H1 (cell line): ENCODE measurements around the gene ULK3. TPM values are rescaled to one million over a fixed set of nuclear protein-coding genes. Genes with fewer than 3 reads are reported as not detected.

Experiments
- CTCF ChIA-PET: fragments of 300-600 bp; sonication (Branson Sonifier 250); formaldehyde crosslinking; loops from one replicate; lab custom pipeline; 2021; ENCODE audit not compliant: partially characterized antibody; lab: Charles Lee
- POLR2A ChIA-PET: fragments of 300-600 bp; sonication (Branson Sonifier 250); formaldehyde crosslinking; loops from one replicate; lab custom pipeline; 2021; ENCODE audit warnings: inconsistent platforms; ENCODE audit not compliant: partially characterized antibody; lab: Charles Lee
- DNase-seq, 2 experiments: peaks; one replicate each; pipeline versions ENCODE4 v3.0.0 to v3.0.0-alpha.2; 2010 to 2022; ENCODE audit warnings: low spot score in 2 of 2, low read depth in 1 of 2, mixed read lengths in 1 of 2
- FAIRE-seq: peaks from 2 replicates; lab custom pipeline; 2011; peaks lifted over from hg19 to GRCh38; lab: Jason Lieb, UNC
- H2AFZ ChIP-seq: 2 replicates; pipeline ENCODE4 v1.8.1; 2012; ENCODE audit warnings: low read length, inconsistent platforms
- H2AK5ac ChIP-seq: 2 replicates; pipeline ENCODE4 v1.6.1; 2013; ENCODE audit warnings: low read depth, low read length
- H2BK120ac ChIP-seq: replicated peaks from 2 replicates; pipeline ENCODE3; 2013; ENCODE audit warnings: low read depth, low read length, inconsistent platforms
- H2BK12ac ChIP-seq: 2 replicates; pipeline ENCODE4 v1.6.1; 2013; ENCODE audit warnings: low read depth, low read length
- H2BK15ac ChIP-seq: 2 replicates; pipeline ENCODE4 v1.6.1; 2013; ENCODE audit warnings: low read length
- H2BK20ac ChIP-seq: 2 replicates; pipeline ENCODE4 v1.6.1; 2013; ENCODE audit warnings: low read length
- H2BK5ac ChIP-seq: 2 replicates; pipeline ENCODE4 v1.6.1; 2013; ENCODE audit warnings: low read depth, low read length
- H3K14ac ChIP-seq: 2 replicates; pipeline ENCODE4 v1.6.1; 2013; ENCODE audit warnings: inconsistent platforms; ENCODE audit not compliant: insufficient read length
- H3K18ac ChIP-seq: 2 replicates; pipeline ENCODE4 v1.6.1; 2013; ENCODE audit warnings: low read length; ENCODE audit errors: extremely low read depth
- H3K23ac ChIP-seq: 2 replicates; pipeline ENCODE4 v1.6.1; 2013; ENCODE audit warnings: inconsistent platforms; ENCODE audit not compliant: insufficient read length
- H3K23me2 ChIP-seq: 2 replicates; pipeline ENCODE4 v1.6.1; 2013; ENCODE audit warnings: low read depth, low read length
- H3K27ac ChIP-seq: 2 replicates; pipeline ENCODE4 v1.6.1; 2011; ENCODE audit warnings: low read depth, low read length, inconsistent platforms
- H3K27me3 ChIP-seq, 4 experiments: replicated peaks in 1 of 4; 1 replicate in 1 of 4; 2 replicates in 3 of 4; pipeline versions ENCODE4 v1.6.1 to v1.8.1; 2011 to 2013; ENCODE audit warnings: low read length in 3 of 4, mild to moderate bottlenecking in 3 of 4, inconsistent platforms in 2 of 4, mixed read lengths in 2 of 4, moderate library complexity in 1 of 4; ENCODE audit not compliant: control insufficient read depth in 3 of 4, insufficient read depth in 3 of 4; ENCODE audit errors: extremely low read depth in 1 of 4
- H3K36me3 ChIP-seq, 4 experiments: 2 replicates each; pipeline versions ENCODE4 v1.6.1 to v1.8.1; 2011 to 2013; ENCODE audit warnings: mild to moderate bottlenecking in 4 of 4, low read length in 3 of 4, moderate library complexity in 2 of 4, control low read depth in 1 of 4, inconsistent platforms in 1 of 4; ENCODE audit not compliant: insufficient read depth in 4 of 4, control insufficient read depth in 2 of 4
- H3K4ac ChIP-seq: replicated peaks from 2 replicates; pipeline ENCODE3; 2013; ENCODE audit warnings: low read length, low read depth, mixed read lengths, inconsistent platforms; ENCODE audit not compliant: insufficient read length
- H3K4me1 ChIP-seq, 4 experiments: replicated peaks in 1 of 4; 1 replicate in 1 of 4; 2 replicates in 3 of 4; pipeline versions ENCODE4 v1.6.1 to v1.8.1; 2011 to 2013; ENCODE audit warnings: low read length in 3 of 4, inconsistent platforms in 2 of 4, mixed read lengths in 1 of 4; ENCODE audit not compliant: insufficient read depth in 4 of 4, control insufficient read depth in 3 of 4
- H3K4me2 ChIP-seq, 2 experiments: 2 replicates each; pipeline versions ENCODE4 v1.6.1 to v1.8.1; 2011 to 2013; ENCODE audit warnings: low read depth in 2 of 2, low read length in 2 of 2, control low read depth in 1 of 2, inconsistent platforms in 1 of 2, mild to moderate bottlenecking in 1 of 2; ENCODE audit not compliant: insufficient read depth in 1 of 2
- H3K4me3 ChIP-seq, 4 experiments: fragments of 200-600, 300-600 bp in 1 of 4; sonication (generic), shearing (Covaris generic), sonication (Bioruptor Twin) in 1 of 4; 2 replicates each; pipeline versions ENCODE4 v1.5.1 to v1.8.1; 2011 to 2016; ENCODE audit warnings: low read length in 4 of 4, low read depth in 3 of 4, control low read depth in 2 of 4, inconsistent platforms in 2 of 4, mild to moderate bottlenecking in 2 of 4, mixed read lengths in 1 of 4, moderate library complexity in 1 of 4; ENCODE audit not compliant: insufficient read depth in 2 of 4; ENCODE audit errors: extremely low read depth in 1 of 4
- H3K56ac ChIP-seq: replicated peaks from 2 replicates; pipeline ENCODE3; 2013; ENCODE audit warnings: low read depth, mild to moderate bottlenecking, mixed read lengths, low read length, inconsistent platforms; ENCODE audit not compliant: insufficient read length
- H3K79me1 ChIP-seq: 2 replicates; pipeline ENCODE4 v1.6.1; 2013; ENCODE audit warnings: low read depth, low read length, control low read depth
- H3K79me2 ChIP-seq, 2 experiments: 2 replicates each; pipeline versions ENCODE4 v1.6.1 to v1.8.1; 2012 to 2013; ENCODE audit warnings: low read length in 2 of 2, mild to moderate bottlenecking in 2 of 2, inconsistent platforms in 1 of 2; ENCODE audit not compliant: insufficient read depth in 2 of 2, control insufficient read depth in 1 of 2
- H3K9ac ChIP-seq, 4 experiments: replicated peaks in 1 of 4; 1 replicate in 1 of 4; 2 replicates in 3 of 4; pipeline versions ENCODE4 v1.6.1 to v1.8.1; 2011 to 2013; ENCODE audit warnings: low read depth in 3 of 4, low read length in 3 of 4, control low read depth in 2 of 4, mild to moderate bottlenecking in 2 of 4, moderate library complexity in 2 of 4, inconsistent platforms in 1 of 4; ENCODE audit errors: extremely low read depth in 1 of 4
- H3K9me3 ChIP-seq, 2 experiments: 2 replicates each; pipeline versions ENCODE4 v1.6.1 to v1.8.1; 2012 to 2013; ENCODE audit warnings: mild to moderate bottlenecking in 2 of 2, moderate library complexity in 2 of 2, control low read depth in 1 of 2, inconsistent platforms in 1 of 2, low read depth in 1 of 2, low read length in 1 of 2, mixed read lengths in 1 of 2; ENCODE audit not compliant: insufficient read depth in 2 of 2
- H4K20me1 ChIP-seq, 2 experiments: replicated peaks in 1 of 2; 2 replicates each; pipeline versions ENCODE3 to v1.8.1; 2011 to 2013; ENCODE audit warnings: inconsistent platforms in 2 of 2, low read length in 2 of 2, mild to moderate bottlenecking in 1 of 2; ENCODE audit not compliant: insufficient read depth in 2 of 2, control insufficient read depth in 1 of 2
- H4K5ac ChIP-seq: 2 replicates; pipeline ENCODE4 v1.6.1; 2013; ENCODE audit warnings: low read length, low read depth, mixed read lengths, inconsistent platforms; ENCODE audit not compliant: insufficient read length
- H4K8ac ChIP-seq: 2 replicates; pipeline ENCODE4 v1.8.0; 2013; ENCODE audit warnings: mild to moderate bottlenecking, moderate library complexity, low read length, inconsistent platforms; ENCODE audit not compliant: insufficient read depth; ENCODE audit errors: extremely low read depth
- H4K91ac ChIP-seq: replicated peaks from 2 replicates; pipeline ENCODE3; 2013; ENCODE audit warnings: low read length, mixed read lengths, inconsistent platforms; ENCODE audit not compliant: insufficient read length
- ASH2L ChIP-seq: fragments of 200-600, 300-600 bp; sonication (generic); IDR thresholded peaks from one replicate; pipeline ENCODE4 v1.7.1; 2017; ENCODE audit warnings: low read length
- EP300 ChIP-seq, 2 experiments: IDR thresholded peaks; 1 replicate in 1 of 2; 2 replicates in 1 of 2; pipeline ENCODE4 v1.6.1; 2011 to 2012; ENCODE audit warnings: low read depth in 2 of 2, low read length in 2 of 2, mild to moderate bottlenecking in 2 of 2, borderline replicate concordance in 1 of 2, inconsistent platforms in 1 of 2, moderate library complexity in 1 of 2
- GABPA ChIP-seq: IDR thresholded peaks from 2 replicates; pipeline ENCODE4 v1.6.1; 2011; ENCODE audit warnings: mild to moderate bottlenecking, low read length, moderate library complexity, borderline replicate concordance; ENCODE audit not compliant: insufficient read depth
- JUN ChIP-seq: IDR thresholded peaks from 2 replicates; pipeline ENCODE4 v1.6.1; 2011; ENCODE audit warnings: low read depth, mild to moderate bottlenecking, improper control_type of control experiment, low read length
- MAFK ChIP-seq: IDR thresholded peaks from 2 replicates; pipeline ENCODE4 v1.6.1; 2012; ENCODE audit warnings: low read depth, mild to moderate bottlenecking, improper control_type of control experiment, low read length
- RFX5 ChIP-seq: IDR thresholded peaks from 2 replicates; pipeline ENCODE4 v1.6.1; 2011; ENCODE audit warnings: low read depth, low read length, improper control_type of control experiment, borderline replicate concordance
- RNF2 ChIP-seq: fragments of 200-900, 300-1000 bp; sonication (generic); IDR thresholded peaks from 2 replicates; pipeline ENCODE4 v1.7.1; 2016; ENCODE audit warnings: borderline replicate concordance, low read depth, mild to moderate bottlenecking, antibody characterized with exemption, low read length; ENCODE audit not compliant: poor library complexity, severe bottlenecking; ENCODE audit errors: missing control alignments
- SIN3A ChIP-seq, 2 experiments: IDR thresholded peaks in 1 of 2; conservative IDR thresholded peaks in 1 of 2; 2 replicates each; pipeline ENCODE4 v1.6.1; 2011 to 2012; ENCODE audit warnings: low read length in 2 of 2, improper control_type of control experiment in 1 of 2, low read depth in 1 of 2, mild to moderate bottlenecking in 1 of 2
- SP1 ChIP-seq: IDR thresholded peaks from 2 replicates; pipeline ENCODE4 v1.6.1; 2011; ENCODE audit warnings: low read depth, low read length
- SP4 ChIP-seq: IDR thresholded peaks from 2 replicates; pipeline ENCODE4 v1.6.1; 2012; ENCODE audit warnings: low read length, inconsistent platforms
- SUZ12 ChIP-seq: fragments of 200-600 bp; sonication (generic); IDR thresholded peaks from 2 replicates; pipeline ENCODE4 v1.6.1; 2012; ENCODE audit warnings: mild to moderate bottlenecking, inconsistent platforms, low read length, moderate library complexity, mixed read lengths
- WGBS, 2 experiments: shearing (Covaris generic) in 1 of 2; methylation state at CpG; one replicate each; pipeline versions ENCODE4 v1.1.6 to v1.1.7; 2013 to 2015; ENCODE audit warnings: low lambda C conversion rate in 2 of 2, mixed read lengths in 2 of 2, inconsistent platforms in 1 of 2, low coverage in 1 of 2, missing lambda C conversion rate in 1 of 2; ENCODE audit not compliant: insufficient replicate concordance in 2 of 2, insufficient coverage in 1 of 2, insufficient read length in 1 of 2; ENCODE audit errors: extremely low coverage in 1 of 2, missing lambda C conversion rate in 1 of 2; 5-methylcytosine and 5-hydroxymethylcytosine counted together
- polyA plus RNA-seq, 7 experiments: library from polyadenylated mRNA; depleted of rRNA in 3 of 7; stranded (reverse) in 5 of 7; unstranded in 2 of 7; fragments of >200 nt in 5 of 7; fragments of 200-250 nt in 2 of 7; gene quantifications; 1 replicate in 5 of 7; 2 replicates in 1 of 7; 4 replicates in 1 of 7; pipeline versions ENCODE4 v1.2.1 to v1.2.3, GENCODE V29; 2011 to 2013; ENCODE audit warnings: missing spikeins in 2 of 7, mixed read lengths in 2 of 7
- total RNA-seq: library from RNA; stranded (reverse); fragmentation: NEBNext Ultra II Directional; extraction: Animal tissue kit (Norgen Biotek cat#: 25700); gene quantifications from 2 replicates; pipeline ENCODE4 v1.2.1, GENCODE V29; 2021

Gene ULK3
- total and polyA plus RNA-seq, 2 of the 8 experiments (the other 6 are each of a cell fraction or from before 2014, with no cell fraction given), result 27.1 to 34.4 TPM

DNA sequence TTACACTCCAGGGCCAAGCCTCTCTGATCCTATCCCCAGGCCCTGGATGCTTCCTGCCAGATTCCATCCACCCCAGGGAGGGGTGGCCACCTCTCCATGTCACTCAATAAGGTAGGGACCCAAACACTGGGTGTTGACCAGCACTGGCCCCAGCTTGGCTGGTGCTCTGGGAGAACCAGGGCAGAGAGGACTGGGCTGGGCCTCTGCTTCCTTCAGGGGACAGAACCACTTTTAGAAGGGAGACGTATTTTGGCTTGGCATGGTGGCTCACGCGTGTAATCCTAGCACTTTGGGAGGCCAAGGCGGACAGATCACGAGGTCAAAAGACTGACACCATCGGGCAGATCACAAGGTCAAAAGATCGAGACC lies 21.2 kb downstream of the ULK3 start:
- H3K9me3 ChIP-seq, result no peaks in the 10 kb centered on the region
- H3K27me3 ChIP-seq, result peaks cover 2 to 30% (median 20%) of the 10 kb centered on the region in 4 experiments
- no peak for TF ChIP-seq RFX5
- TF ChIP-seq SIN3A (conservative IDR thresholded peaks at IDR 0.05 in 1 of 2, IDR thresholded peaks at IDR 0.05 in 1 of 2; ENCODE audit: low read depth in 1 of 2, low read length in 2 of 2), result no peak
- TF ChIP-seq JUN, result no peak
- no peak for TF ChIP-seq EP300 (IDR thresholded peaks at IDR 0.05; ENCODE audit: borderline replicate concordance in 1 of 2, low read depth in 2 of 2, low read length in 2 of 2)
- TF ChIP-seq ASH2L, result no peak
- TF ChIP-seq GABPA, result no peak
- no peak for TF ChIP-seq SP1
- TF ChIP-seq RNF2, result no peak
- no peak for TF ChIP-seq SUZ12
- no peak for TF ChIP-seq SP4
- TF ChIP-seq MAFK, result no peak
- no peak overlapping the region for H3K4me2 ChIP-seq
- no peak overlapping the region for H2BK5ac ChIP-seq
- no peak overlapping the region for H3K4ac ChIP-seq
- POLR2A ChIA-PET, result interaction anchor here (1.2 to 1.8 kb wide), 4 partner anchors 10 to 25 kb away, joined by 3 to 7 read pairs (median 4); partner anchors contain the start of gene ULK3
- H3K79me2 ChIP-seq, result no peaks in the 10 kb centered on the region
- H3K23ac ChIP-seq, result no peak overlapping the region
- no peak overlapping the region for H2BK20ac ChIP-seq
- 0 out of 2 replicates have a peak, but pooled peaks cover 4% of the 10 kb centered on the region for H3K23me2 ChIP-seq
- H3K18ac ChIP-seq, result no peak overlapping the region
- H3K9ac ChIP-seq, result no peak overlapping the region
- H2BK15ac ChIP-seq, result no peak overlapping the region
- H3K4me1 ChIP-seq, result peaks cover 0 to 16% (median 6%) of the 10 kb centered on the region in 4 experiments; a peak in 6 of 7 replicates
- no peak overlapping the region for H3K27ac ChIP-seq
- WGBS, 2 experiments, result 80% methylated on average over 6 of the region's 7 CpGs; no CpG with 5 or more reads in 1 of the 2 experiments
- no peak overlapping the region for H2AK5ac ChIP-seq
- no peaks in the 10 kb centered on the region for H3K79me1 ChIP-seq
- H2BK120ac ChIP-seq, result no peak overlapping the region
- CTCF ChIA-PET, result interaction anchor here (0.8 to 15.7 kb wide), 12 partner anchors 8 to 114 kb away, joined by 3 to 135 read pairs (median 6); partner anchors contain the start of gene LMAN1L
- FAIRE-seq (no peak), DNase-seq (no peak)
- no peak overlapping the region for H2BK12ac ChIP-seq
- no peak overlapping the region for H3K14ac ChIP-seq
- no peak overlapping the region for H3K4me3 ChIP-seq
- H4K5ac ChIP-seq, result no peak overlapping the region
- H4K8ac ChIP-seq, result no peak overlapping the region
- H3K36me3 ChIP-seq, result no peaks in the 10 kb centered on the region
- no peak overlapping the region for H2AFZ ChIP-seq
- H4K20me1 ChIP-seq, result no peaks in the 10 kb centered on the region
- H4K91ac ChIP-seq, result no peak overlapping the region
- no peak overlapping the region for H3K56ac ChIP-seq
